Measurements from ENCODE around the gene VKORC1L1.
"Not testable (repeated sequence)": the region's sequence is repeated elsewhere in the genome, so short reads cannot be mapped to it uniquely, and the experiment has no call there.

Gene VKORC1L1

GRCh38 chr7:65872776-65873581, at the start of gene VKORC1L1:
VKORC1L1 (plus strand) TSS chr7:65873074; CDS start chr7:65873372, 298 bp downstream.
- peak; percentile 89 for DNase-seq (ENCODE audit: low read depth)

GRCh38 chr7:65827366-65827765, 45.5 kb upstream of the VKORC1L1 start:
- no peak for DNase-seq (ENCODE audit: low read depth)

- DNase-seq (ENCODE audit: low read depth) = no peak
Observed at GRCh38 chr7:65832281-65832680, 40.6 kb upstream of the VKORC1L1 start.

- not testable (repeated sequence) for DNase-seq (ENCODE audit: low read depth)
Observed at GRCh38 chr7:65836684-65837083, 36.2 kb upstream of the VKORC1L1 start.

- DNase-seq (ENCODE audit: low read depth) = not testable (repeated sequence)
Observed at GRCh38 chr7:65837541-65837956, 35.3 kb upstream of the VKORC1L1 start.

- no peak for DNase-seq (ENCODE audit: low read depth)
Observed at GRCh38 chr7:65839846-65840245, 33.0 kb upstream of the VKORC1L1 start.

GRCh38 chr7:65840446-65840845, 32.4 kb upstream of the VKORC1L1 start:
- DNase-seq (ENCODE audit: low read depth) = no peak

GRCh38 chr7:65843616-65844015, 29.3 kb upstream of the VKORC1L1 start:
- DNase-seq (ENCODE audit: low read depth) = not testable (repeated sequence)

GRCh38 chr7:65846008-65846570, 26.8 kb upstream of the VKORC1L1 start:
- no peak for DNase-seq (ENCODE audit: low read depth)

- not testable (repeated sequence) for DNase-seq (ENCODE audit: low read depth)
Observed at GRCh38 chr7:65853426-65853825, 19.4 kb upstream of the VKORC1L1 start.

- not testable (repeated sequence) for DNase-seq (ENCODE audit: low read depth)
Observed at GRCh38 chr7:65853892-65854291, 19.0 kb upstream of the VKORC1L1 start.

GRCh38 chr7:65857321-65857894, 15.5 kb upstream of the VKORC1L1 start:
- DNase-seq (ENCODE audit: low read depth) = not testable (repeated sequence)

- DNase-seq (ENCODE audit: low read depth) = not testable (repeated sequence)
Observed at GRCh38 chr7:65858660-65859059, 14.2 kb upstream of the VKORC1L1 start.

GRCh38 chr7:65866244-65866643, 6.6 kb upstream of the VKORC1L1 start:
- not testable (repeated sequence) for DNase-seq (ENCODE audit: low read depth)

GRCh38 chr7:65867681-65868080, 5.2 kb upstream of the VKORC1L1 start:
- DNase-seq (ENCODE audit: low read depth) = not testable (repeated sequence)

- DNase-seq (ENCODE audit: low read depth) = not testable (repeated sequence)
Observed at GRCh38 chr7:65869312-65869711, 3.6 kb upstream of the VKORC1L1 start.

- DNase-seq (ENCODE audit: low read depth) = not testable (repeated sequence)
Observed at GRCh38 chr7:65871451-65871850, 1.4 kb upstream of the VKORC1L1 start.

GRCh38 chr7:65873582-65874193, 814 bp downstream of the VKORC1L1 start:
- peak; percentile 13 for DNase-seq (ENCODE audit: low read depth)

- DNase-seq (ENCODE audit: low read depth) = not testable (repeated sequence)
Observed at GRCh38 chr7:65875715-65876114, 2.8 kb downstream of the VKORC1L1 start.

GRCh38 chr7:65879292-65880153, 6.6 kb downstream of the VKORC1L1 start:
- DNase-seq (ENCODE audit: low read depth) = not testable (repeated sequence)

- not testable (repeated sequence) for DNase-seq (ENCODE audit: low read depth)
Observed at GRCh38 chr7:65880242-65880641, 7.4 kb downstream of the VKORC1L1 start.

GRCh38 chr7:65884983-65885382, 12.1 kb downstream of the VKORC1L1 start:
- DNase-seq (ENCODE audit: low read depth) = not testable (repeated sequence)

Data from stimulated activated CD8-positive, alpha-beta memory T cell treated with anti-CD3 and anti-CD28 coated beads, Interleukin-15, amount 100 ng/mL, for 24 hours (primary cell).